A549 (cell line): Measurements from ENCODE around the gene NBEAL1. TPM values are rescaled to one million over a fixed set of nuclear protein-coding genes. Genes with fewer than 3 reads are reported as not detected.

ENCODE experiments used
- ATAC-seq, 2 experiments: fragments of 200-7000 bp in 1 of 2; fragments of >200 bp in 1 of 2; cut with Nextera tagmentation in 1 of 2; cut with Tn5 transposase in 1 of 2; 3 replicates each; pipeline versions ENCODE4 v1.8.0 to v1.9.1; 2018 to 2020; ENCODE audit warnings: mild to moderate bottlenecking in 1 of 2, moderate library complexity in 1 of 2
- CTCF ChIA-PET: fragments of 300-600 bp; sonication (Branson Sonifier 250); formaldehyde crosslinking; extraction: SDS; loops from one replicate; lab custom pipeline; 2021; ENCODE audit warnings: antibody characterized with exemption, inconsistent platforms; lab: Yijun Ruan, JAX
- POLR2A ChIA-PET: fragments of 350-600 bp; formaldehyde crosslinking; extraction: SDS; loops from one replicate; lab custom pipeline; 2021; ENCODE audit warnings: antibody characterized with exemption, inconsistent platforms; lab: Yijun Ruan, JAX
- DNase-seq, 2 experiments: peaks; one replicate each; pipeline versions ENCODE4 v3.0.0 to v3.0.0-alpha.2; 2011 to 2016; ENCODE audit warnings: low read depth in 1 of 2, low spot score in 1 of 2
- FAIRE-seq: peaks from 2 replicates; lab custom pipeline; 2011; peaks lifted over from hg19 to GRCh38; lab: Jason Lieb, UNC
- H3K27ac ChIP-seq, 2 experiments: fragments of >200 bp; sonication (Bioruptor Twin); formaldehyde crosslinking; 3 replicates each; pipeline ENCODE4 v1.5.1; 2016 to 2017
- H3K4me1 ChIP-seq: fragments of >200 bp; sonication (Bioruptor Twin); formaldehyde crosslinking; 3 replicates; pipeline ENCODE4 v1.6.1; 2016
- H3K4me2 ChIP-seq: fragments of >200 bp; sonication (Bioruptor Twin); formaldehyde crosslinking; 3 replicates; pipeline ENCODE4 v1.6.1; 2016
- H3K4me3 ChIP-seq: fragments of >200 bp; sonication (Bioruptor Twin); formaldehyde crosslinking; 3 replicates; pipeline ENCODE4 v1.5.1; 2016
- H3K9me3 ChIP-seq: fragments of >200 bp; sonication (Bioruptor Twin); formaldehyde crosslinking; 3 replicates; pipeline ENCODE4 v1.6.1; 2016
- BCL3 ChIP-seq: fragments of >200 bp; sonication (Bioruptor Twin); formaldehyde crosslinking; IDR thresholded peaks from 3 replicates; pipeline ENCODE4 v1.6.1; 2016
- BHLHE40 ChIP-seq: IDR thresholded peaks from 2 replicates; pipeline ENCODE4 v1.6.1; 2012; ENCODE audit warnings: low read depth, low read length, inconsistent platforms
- CBX8 ChIP-seq: fragments of 200-600 bp; sonication (generic); IDR thresholded peaks from 2 replicates; pipeline ENCODE4 v1.6.1; 2016
- CEBPB ChIP-seq, 2 experiments: fragments of >200 bp in 1 of 2; sonication (Bioruptor Twin) in 1 of 2; formaldehyde crosslinking in 1 of 2; IDR thresholded peaks; 2 replicates each; pipeline ENCODE4 v1.6.1; 2012 to 2016
- CHD4 ChIP-seq: fragments of 200-600 bp; sonication (generic); IDR thresholded peaks from 2 replicates; pipeline ENCODE4 v1.6.1; 2016; ENCODE audit warnings: antibody characterized with exemption, mild to moderate bottlenecking, borderline replicate concordance
- FOSL2 ChIP-seq, 2 experiments: fragments of 450-650 bp in 1 of 2; fragments of >200 bp in 1 of 2; sonication (Bioruptor Twin) in 1 of 2; formaldehyde crosslinking; IDR thresholded peaks; 2 replicates each; pipeline versions ENCODE4 v1.5.0 to v1.6.1; 2016 to 2020; ENCODE audit warnings: mild to moderate bottlenecking in 1 of 2, moderate library complexity in 1 of 2
- FOXS1 ChIP-seq: fragments of 250-450 bp; sonication (Bioruptor Pico); IDR thresholded peaks from 2 replicates; pipeline ENCODE4 v1.5.0; 2020; ENCODE audit warnings: mild to moderate bottlenecking, moderate library complexity
- HMGXB4 ChIP-seq: fragments of 250-450 bp; sonication (Bioruptor Pico); IDR thresholded peaks from 2 replicates; pipeline ENCODE4 v1.5.0; 2021; ENCODE audit warnings: mild to moderate bottlenecking, moderate library complexity, borderline replicate concordance
- JUN ChIP-seq, 2 experiments: fragments of >200 bp; sonication (Bioruptor Twin); formaldehyde crosslinking; IDR thresholded peaks; 2 replicates in 1 of 2; 3 replicates in 1 of 2; pipeline ENCODE4 v1.6.1; 2016 to 2017
- KDM1A ChIP-seq: fragments of 200-600 bp; sonication (generic); IDR thresholded peaks from 2 replicates; pipeline ENCODE4 v1.6.1; 2016; ENCODE audit warnings: low read depth, mild to moderate bottlenecking
- KDM5A ChIP-seq: fragments of 200-600 bp; sonication (generic); IDR thresholded peaks from 2 replicates; pipeline ENCODE4 v1.6.1; 2016; ENCODE audit warnings: antibody characterized with exemption, mild to moderate bottlenecking
- MAZ ChIP-seq: fragments of 150-350 bp; IDR thresholded peaks from 2 replicates; pipeline ENCODE4 v1.6.1; 2014; ENCODE audit warnings: antibody characterized with exemption, low read depth, low read length, borderline replicate concordance
- NFE2L2 ChIP-seq: fragments of 150-350 bp; conservative IDR thresholded peaks from 2 replicates; pipeline ENCODE4 v1.6.1; 2014; ENCODE audit warnings: low read length
- RAD21 ChIP-seq, 2 experiments: fragments of >200 bp in 1 of 2; sonication (Bioruptor Twin) in 1 of 2; formaldehyde crosslinking in 1 of 2; IDR thresholded peaks in 1 of 2; conservative IDR thresholded peaks in 1 of 2; 2 replicates in 1 of 2; 3 replicates in 1 of 2; pipeline ENCODE4 v1.6.1; 2012 to 2018; ENCODE audit warnings: inconsistent platforms in 1 of 2
- RCOR1 ChIP-seq: fragments of 150-350 bp; IDR thresholded peaks from 2 replicates; pipeline ENCODE4 v1.6.1; 2014; ENCODE audit warnings: antibody characterized with exemption, low read length, low read depth
- RNF2 ChIP-seq: fragments of 200-600 bp; sonication (generic); IDR thresholded peaks from 2 replicates; pipeline ENCODE4 v1.6.1; 2016; ENCODE audit warnings: low read depth, mild to moderate bottlenecking, antibody characterized with exemption, moderate library complexity, borderline replicate concordance
- SREBF2 ChIP-seq: fragments of 450-650 bp; IDR thresholded peaks from 2 replicates; pipeline ENCODE4 v1.6.1; 2014; ENCODE audit warnings: mild to moderate bottlenecking, moderate library complexity
- TFCP2L1 ChIP-seq: fragments of 250-450 bp; sonication (Bioruptor Pico); IDR thresholded peaks from 2 replicates; pipeline ENCODE4 v1.5.0; 2021; ENCODE audit warnings: mild to moderate bottlenecking
- ZC3H11A ChIP-seq: fragments of 450-650 bp; IDR thresholded peaks from 2 replicates; pipeline ENCODE4 v1.6.1; 2014; ENCODE audit warnings: antibody characterized with exemption, mild to moderate bottlenecking
- ZNF302 ChIP-seq: fragments of 250-450 bp; sonication (Bioruptor Pico); IDR thresholded peaks from 2 replicates; pipeline ENCODE4 v1.9.0; 2021; ENCODE audit warnings: inconsistent platforms, mild to moderate bottlenecking, moderate library complexity
- WGBS: methylation state at CpG from one replicate; pipeline ENCODE4 v1.1.6; 2017; ENCODE audit errors: missing lambda C conversion rate; 5-methylcytosine and 5-hydroxymethylcytosine counted together
- polyA plus RNA-seq, 4 experiments: library from polyadenylated mRNA; depleted of rRNA in 3 of 4; stranded (reverse); fragments of >200 nt; fragmentation: RNase III in 1 of 4; extraction: RNeasy Plus Mini Kit Qiagen cat#74134 plus additional on column Dnase treatment in 1 of 4; gene quantifications; 2 replicates in 3 of 4; 3 replicates in 1 of 4; pipeline ENCODE4 v1.2.3, GENCODE V29; 2011 to 2017
- TF ChIP-seq, protein P1 (sequence below): fragments of 250-450 bp; sonication (Bioruptor Pico); IDR thresholded peaks from 2 replicates; pipeline ENCODE4 v1.5.0; 2020; ENCODE audit warnings: low read depth, mild to moderate bottlenecking, moderate library complexity
- TF ChIP-seq, protein P2 (sequence below): IDR thresholded peaks from 2 replicates; pipeline ENCODE4 v1.6.1; 2012; ENCODE audit warnings: low read depth, borderline replicate concordance
- TF ChIP-seq, protein P3 (sequence below): fragments of 150-350 bp; IDR thresholded peaks from 2 replicates; pipeline ENCODE4 v1.6.1; 2014; ENCODE audit warnings: low read depth, mild to moderate bottlenecking, low read length
- TF ChIP-seq, protein P4 (sequence below): fragments of >200 bp; sonication (Bioruptor Twin); formaldehyde crosslinking; IDR thresholded peaks from 2 replicates; pipeline ENCODE4 v1.6.1; 2016

Gene NBEAL1
- polyA plus RNA-seq, 2 of the 4 experiments (the other 2 are of a cell fraction): 3.8 to 11.9 TPM

- Histone ChIP-seq H3K9me3 (no peaks in the 10 kb centered on the region), H3K4me1 (peaks cover 52% of the 10 kb centered on the region), H3K4me3 (no peak overlapping the region), H3K4me2 (peak overlapping the region; percentile 79), H3K27ac (no peak overlapping the region)
- TF ChIP-seq ZC3H11A (no peak), FOSL2 (IDR thresholded peaks at IDR 0.05) (no peak), FOSL2 (CRISPR knock-in tag; IDR thresholded peaks at IDR 0.05) (no peak), RCOR1 (no peak), BCL3 (no peak), KDM5A (no peak), CBX8 (no peak)
- TF ChIP-seq, protein P1, sequence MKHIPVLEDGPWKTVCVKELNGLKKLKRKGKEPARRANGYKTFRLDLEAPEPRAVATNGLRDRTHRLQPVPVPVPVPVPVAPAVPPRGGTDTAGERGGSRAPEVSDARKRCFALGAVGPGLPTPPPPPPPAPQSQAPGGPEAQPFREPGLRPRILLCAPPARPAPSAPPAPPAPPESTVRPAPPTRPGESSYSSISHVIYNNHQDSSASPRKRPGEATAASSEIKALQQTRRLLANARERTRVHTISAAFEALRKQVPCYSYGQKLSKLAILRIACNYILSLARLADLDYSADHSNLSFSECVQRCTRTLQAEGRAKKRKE: no peak
- FAIRE-seq (no peak), DNase-seq (no peak), ATAC-seq (no peak)
- 89% methylated on average over 2 of the region's 2 CpGs for WGBS
- ChIA-PET CTCF (no interaction called here), POLR2A (no interaction called here)
These were observed 4.5 kb downstream of the NBEAL1 start for GRCh38 chr2:203019142-203019541.

DNA sequence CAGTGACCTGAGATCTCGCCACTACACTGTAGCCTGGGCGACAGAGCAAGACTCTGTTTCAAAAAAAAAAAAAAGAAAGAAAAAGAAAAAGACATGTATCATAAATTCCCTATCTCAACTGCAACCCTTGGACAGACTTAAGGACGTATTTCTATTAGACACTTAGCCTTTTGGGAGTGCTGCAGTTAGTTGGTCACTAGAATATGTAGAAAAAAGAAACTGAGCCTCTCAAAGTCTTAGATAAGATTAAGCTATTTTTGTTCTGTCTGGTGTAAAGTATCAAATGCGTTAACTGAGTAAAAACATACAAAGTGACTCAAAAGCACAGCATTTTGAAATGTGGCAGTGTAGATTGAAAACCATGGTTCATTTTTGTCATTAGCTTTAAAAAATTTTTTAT is 7.3 kb downstream of the NBEAL1 start:
- Histone ChIP-seq H3K9me3 (no peaks in the 10 kb centered on the region), H3K27ac (no peak overlapping the region), H3K4me3 (no peak overlapping the region), H3K4me1 (peaks cover 38% of the 10 kb centered on the region), H3K4me2 (no peak overlapping the region)
- no peak for DNase-seq
- TF ChIP-seq HMGXB4 (CRISPR knock-in tag): no peak
- TF ChIP-seq TFCP2L1 (CRISPR knock-in tag): no peak
- no peak for TF ChIP-seq FOSL2 (IDR thresholded peaks at IDR 0.05)
- no peak for TF ChIP-seq FOSL2 (CRISPR knock-in tag; IDR thresholded peaks at IDR 0.05)
- TF ChIP-seq, protein P2, sequence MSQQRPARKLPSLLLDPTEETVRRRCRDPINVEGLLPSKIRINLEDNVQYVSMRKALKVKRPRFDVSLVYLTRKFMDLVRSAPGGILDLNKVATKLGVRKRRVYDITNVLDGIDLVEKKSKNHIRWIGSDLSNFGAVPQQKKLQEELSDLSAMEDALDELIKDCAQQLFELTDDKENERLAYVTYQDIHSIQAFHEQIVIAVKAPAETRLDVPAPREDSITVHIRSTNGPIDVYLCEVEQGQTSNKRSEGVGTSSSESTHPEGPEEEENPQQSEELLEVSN: no peak
- TF ChIP-seq CHD4: no peak
- no peak for TF ChIP-seq SREBF2
- TF ChIP-seq JUN (IDR thresholded peaks at IDR 0.05): no peak
- TF ChIP-seq, protein P3, sequence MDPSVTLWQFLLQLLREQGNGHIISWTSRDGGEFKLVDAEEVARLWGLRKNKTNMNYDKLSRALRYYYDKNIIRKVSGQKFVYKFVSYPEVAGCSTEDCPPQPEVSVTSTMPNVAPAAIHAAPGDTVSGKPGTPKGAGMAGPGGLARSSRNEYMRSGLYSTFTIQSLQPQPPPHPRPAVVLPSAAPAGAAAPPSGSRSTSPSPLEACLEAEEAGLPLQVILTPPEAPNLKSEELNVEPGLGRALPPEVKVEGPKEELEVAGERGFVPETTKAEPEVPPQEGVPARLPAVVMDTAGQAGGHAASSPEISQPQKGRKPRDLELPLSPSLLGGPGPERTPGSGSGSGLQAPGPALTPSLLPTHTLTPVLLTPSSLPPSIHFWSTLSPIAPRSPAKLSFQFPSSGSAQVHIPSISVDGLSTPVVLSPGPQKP: no peak
- TF ChIP-seq MAZ: no peak
- no peak for TF ChIP-seq CEBPB (IDR thresholded peaks at IDR 0.05)
- no peak for TF ChIP-seq RNF2
- TF ChIP-seq, protein P4, sequence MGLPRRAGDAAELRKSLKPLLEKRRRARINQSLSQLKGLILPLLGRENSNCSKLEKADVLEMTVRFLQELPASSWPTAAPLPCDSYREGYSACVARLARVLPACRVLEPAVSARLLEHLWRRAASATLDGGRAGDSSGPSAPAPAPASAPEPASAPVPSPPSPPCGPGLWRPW: no peak
- no peak for TF ChIP-seq NFE2L2
- TF ChIP-seq BCL3: no peak
- TF ChIP-seq ZNF302: no peak
- no peak for TF ChIP-seq KDM1A
- no peak for TF ChIP-seq RCOR1
- TF ChIP-seq FOXS1 (CRISPR knock-in tag): no peak
- no peak for TF ChIP-seq RAD21 (conservative IDR thresholded peaks at IDR 0.05 in 1 of 2, IDR thresholded peaks at IDR 0.05 in 1 of 2)
- no peak for TF ChIP-seq BHLHE40
- no peak for ATAC-seq
- ChIA-PET CTCF (interaction anchor here (1.0 kb wide), 1 partner anchor 10 kb away, joined by 3 read pairs; no protein-coding TSS in a partner anchor), POLR2A (no interaction called here)
- 85% methylated on average over 4 of the region's 4 CpGs for WGBS
- FAIRE-seq: no peak
